GM12864 (cell line): ENCODE measurements around the gene OR56A4.
A peak's percentile ranks its signal among the peaks of the same experiment; 100 is the strongest.

Source experiments
- DNase-seq: peaks from one replicate; pipeline ENCODE4 v3.0.0-alpha.2; 2011; ENCODE audit warnings: low read depth
- H3K4me3 ChIP-seq: 2 replicates; pipeline ENCODE4 v1.5.1; 2011; ENCODE audit warnings: mild to moderate bottlenecking, low read depth, low read length, control low read depth
- CTCF ChIP-seq: IDR thresholded peaks from 2 replicates; pipeline ENCODE4 v1.5.1; 2011; ENCODE audit warnings: low read depth, mild to moderate bottlenecking, moderate library complexity, low read length, control low read depth, inconsistent platforms; ENCODE audit errors: missing control alignments

The OR56A4 gene

GRCh38 chr11:5992604-5993251 lies 14.0 kb downstream of the OR56A4 start:
- TF ChIP-seq CTCF, result peak; percentile 66
- DNase-seq, result no peak
- no peak overlapping the region for H3K4me3 ChIP-seq

GRCh38 chr11:5992150-5992549 lies 14.6 kb downstream of the OR56A4 start:
- no peak for TF ChIP-seq CTCF

GRCh38 chr11:5989203-5989602 lies 17.5 kb downstream of the OR56A4 start:
- DNase-seq, result no peak
- TF ChIP-seq CTCF, result no peak
- no peak overlapping the region for H3K4me3 ChIP-seq

More at GRCh38 chr11:5992150-5992549, 14.6 kb downstream of the OR56A4 start:
- DNase-seq, result no peak
- H3K4me3 ChIP-seq, result no peak overlapping the region

- no peak for DNase-seq
- no peak within 1 kb of the TSS for H3K4me3 ChIP-seq
- no peak for TF ChIP-seq CTCF
These were observed 19.9 kb downstream of the OR56A4 start, which contains the start of gene OR52L1 for GRCh38 chr11:5986885-5987284. TSS of gene OR52L1 (minus strand) at chr11:5986985. CDS start at chr11:5986930, 55 bp downstream.

GRCh38 chr11:5983443-5983842 lies 23.3 kb downstream of the OR56A4 start:
- no peak for DNase-seq
- TF ChIP-seq CTCF, result peak; percentile 20
- no peak overlapping the region for H3K4me3 ChIP-seq

- TF ChIP-seq CTCF, result no peak
- no peak for DNase-seq
- H3K4me3 ChIP-seq, result no peak overlapping the region
These were observed 33.2 kb downstream of the OR56A4 start for GRCh38 chr11:5973530-5973929.

GRCh38 chr11:5968394-5968793 lies 38.4 kb downstream of the OR56A4 start, which contains the start of gene OR56A5:
TSS of gene OR56A5 (minus strand) at chr11:5968494. CDS start at chr11:5968494, 0 bp downstream.
- H3K4me3 ChIP-seq, result no peak within 1 kb of the TSS
- no peak for TF ChIP-seq CTCF
- DNase-seq, result no peak
